Transverse colon (tissue), 4 donors: ENCODE data around the gene MAOA. TPM values are rescaled to one million over a fixed set of nuclear protein-coding genes. Genes with fewer than 3 reads are reported as not detected.

ENCODE experiments used
- DNase-seq: peaks from one replicate; pipeline ENCODE4 v3.0.0-alpha.2; 2019
- H3K27ac ChIP-seq, 4 donors: fragments of 200-600 bp; sonication (generic); 2 replicates each; pipeline ENCODE4 v1.5.1; 2016 to 2018; ENCODE audit warnings: inconsistent platforms in 4 of 4
- H3K27me3 ChIP-seq: fragments of 200-600 bp; sonication (generic); 2 replicates; pipeline ENCODE4 v1.5.1; 2017; ENCODE audit warnings: inconsistent platforms
- H3K36me3 ChIP-seq, 4 donors: fragments of 200-600 bp; sonication (generic); 2 replicates each; pipeline ENCODE4 v1.5.1; 2017 to 2019; ENCODE audit warnings: inconsistent platforms in 4 of 4
- H3K4me1 ChIP-seq, 4 donors: fragments of 200-600 bp; sonication (generic); 2 replicates each; pipeline ENCODE4 v1.5.1; 2017 to 2020; ENCODE audit warnings: inconsistent platforms in 4 of 4
- H3K4me3 ChIP-seq, 4 donors: fragments of 200-600 bp; sonication (generic); 1 replicate in 1 of 4; 2 replicates in 3 of 4; pipeline versions ENCODE4 v1.5.1 to v1.6.1; 2017 to 2019; ENCODE audit warnings: inconsistent platforms in 4 of 4
- H3K9me3 ChIP-seq, 2 donors: fragments of 200-600 bp; sonication (generic); 2 replicates each; pipeline ENCODE4 v1.5.1; 2017 to 2019; ENCODE audit warnings: inconsistent platforms in 2 of 2
- CTCF ChIP-seq, 5 experiments: fragments of 200-600 bp in 3 of 5; fragments of 450-650 bp in 2 of 5; sonication (generic) in 3 of 5; IDR thresholded peaks; 1 replicate in 2 of 5; 2 replicates in 3 of 5; pipeline ENCODE4 v1.5.1; 2016 to 2017; ENCODE audit warnings: antibody characterized with exemption in 5 of 5, inconsistent platforms in 3 of 5, mild to moderate bottlenecking in 2 of 5, moderate library complexity in 1 of 5
- EP300 ChIP-seq: sonication (generic); formaldehyde crosslinking; IDR thresholded peaks from one replicate; pipeline ENCODE4 v1.6.1; 2017; ENCODE audit warnings: antibody characterized with exemption, low read depth
- POLR2A ChIP-seq: fragments of 450-650 bp; IDR thresholded peaks from one replicate; pipeline ENCODE4 v1.6.1; 2016; ENCODE audit warnings: antibody characterized with exemption, mild to moderate bottlenecking, moderate library complexity
- POLR2AphosphoS5 ChIP-seq, 3 donors: sonication (generic); formaldehyde crosslinking; IDR thresholded peaks; one replicate each; pipeline ENCODE4 v1.6.1; 2016; ENCODE audit warnings: antibody characterized with exemption in 3 of 3
- WGBS, 2 donors: methylation state at CpG; one replicate each; pipeline ENCODE4 v1.1.5; 2018; ENCODE audit warnings: low coverage in 1 of 2; 5-methylcytosine and 5-hydroxymethylcytosine counted together
- in situ Hi-C, 4 donors: fragments of 200-750 bp; cut with MboI; loops; one replicate each; pipeline versions ENCODE4 v1.15.0 to v1.15.1; 2017; ENCODE audit warnings: low sequenced_read_pairs in 3 of 4, low pct_ligation_motif_present in 1 of 4, low pct_unique_long_range_greater_than_20kb in 1 of 4
- intact Hi-C: fragments of 100-400 bp; cut with DNase I; formaldehyde crosslinking; loops from one replicate; pipeline ENCODE4 v1.15.1; 2023; ENCODE audit warnings: low total_unique reads
- total RNA-seq, 4 donors: library from RNA; depleted of rRNA; stranded (reverse); fragments of >200 nt; gene quantifications; one replicate each; pipeline ENCODE4 v1.1.0, GENCODE V29; 2016

The MAOA gene
- total RNA-seq, 4 donors from 2014 or later, result 104 to 425 (median 289) TPM

DNA sequence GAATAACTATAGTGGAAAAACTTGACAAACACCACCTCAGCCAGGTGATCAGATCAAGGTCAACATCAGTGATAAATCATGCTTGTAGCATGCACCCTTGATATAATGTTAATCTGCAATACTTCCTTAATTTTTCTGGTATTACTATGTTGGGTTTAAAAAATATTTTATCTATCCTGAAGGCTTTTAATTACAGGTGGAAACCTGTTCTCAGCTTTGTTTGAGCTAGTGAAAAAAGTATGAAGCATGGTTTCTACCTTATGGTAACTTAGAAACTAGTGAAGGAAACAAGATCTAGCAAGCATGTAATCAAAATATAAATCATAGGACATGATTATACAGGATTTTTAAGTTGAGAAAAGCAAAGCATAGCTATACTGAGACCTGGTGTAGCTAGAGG lies 26.6 kb downstream of the MAOA start:
- H3K4me3 ChIP-seq, result no peak overlapping the region
- H3K36me3 ChIP-seq, result no peaks in the 10 kb centered on the region
- no peaks in the 10 kb centered on the region for H3K27me3 ChIP-seq
- DNase-seq, result no peak
- TF ChIP-seq POLR2A, result no peak
- no peak for TF ChIP-seq EP300
- TF ChIP-seq POLR2AphosphoS5 (IDR thresholded peaks at IDR 0.05), result no peak
- no peak for TF ChIP-seq CTCF (IDR thresholded peaks at IDR 0.05)
- in situ Hi-C loops (no loop called here), intact Hi-C loops (no loop called here)
- no peaks in the 10 kb centered on the region for H3K9me3 ChIP-seq
- peaks cover 0 to 22% (median 6%) of the 10 kb centered on the region in 4 donors for H3K4me1 ChIP-seq
- no peak overlapping the region for H3K27ac ChIP-seq

DNA sequence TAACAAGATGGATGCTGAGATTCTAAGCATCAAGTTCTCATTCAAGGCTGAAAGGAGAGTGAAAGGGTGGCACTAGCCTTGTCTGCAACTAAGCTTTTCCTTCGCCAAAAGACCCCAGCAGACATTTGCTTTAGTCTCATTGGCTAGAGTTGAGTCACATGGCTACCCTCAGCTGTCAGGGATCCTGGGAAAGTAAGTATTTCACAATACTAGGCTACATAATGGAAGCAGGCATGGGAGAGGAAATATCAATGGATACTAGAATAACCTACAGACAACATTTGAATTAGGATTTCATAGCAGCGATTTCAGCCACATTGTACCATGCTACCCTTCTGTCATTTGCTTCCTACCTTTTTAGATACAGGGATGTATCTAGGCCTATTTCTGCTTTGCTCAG lies 29.1 kb downstream of the MAOA start:
- TF ChIP-seq EP300, result no peak
- no peak for TF ChIP-seq POLR2AphosphoS5 (IDR thresholded peaks at IDR 0.05)
- no peak for TF ChIP-seq CTCF (IDR thresholded peaks at IDR 0.05)
- no peak for TF ChIP-seq POLR2A
- no peak for DNase-seq
- Histone ChIP-seq H3K4me3 (no peak overlapping the region), H3K9me3 (no peaks in the 10 kb centered on the region), H3K27ac (no peak overlapping the region), H3K4me1 (peaks cover 0 to 4% (median 0%) of the 10 kb centered on the region in 4 donors), H3K36me3 (no peaks in the 10 kb centered on the region), H3K27me3 (no peaks in the 10 kb centered on the region)
- WGBS, 2 donors, result 92% methylated on average over 2 of the region's 2 CpGs; no CpG with 5 or more reads in 1 of the 2 donors
- in situ Hi-C loops (no loop called here), intact Hi-C loops (no loop called here)

GRCh38 chrX:43688586-43688985 lies 32.5 kb downstream of the MAOA start:
- H3K4me3 ChIP-seq, result no peak overlapping the region

More at GRCh38 chrX:43688586-43688985, 32.5 kb downstream of the MAOA start:
- in situ Hi-C loops (no loop called here), intact Hi-C loops (no loop called here)
- no peaks in the 10 kb centered on the region for H3K27me3 ChIP-seq
- no peaks in the 10 kb centered on the region for H3K9me3 ChIP-seq
- no peak overlapping the region for H3K27ac ChIP-seq
- H3K36me3 ChIP-seq, result no peaks in the 10 kb centered on the region
- H3K4me1 ChIP-seq, result peaks cover 0 to 9% (median 3%) of the 10 kb centered on the region in 4 donors
- TF ChIP-seq CTCF (IDR thresholded peaks at IDR 0.05) (no peak), EP300 (no peak), POLR2AphosphoS5 (IDR thresholded peaks at IDR 0.05) (no peak), POLR2A (no peak)
- WGBS, 2 donors, result 81% methylated on average over 1 of the region's 1 CpG; no CpG with 5 or more reads in 1 of the 2 donors
- no peak for DNase-seq
